CD4-positive, alpha-beta T cell treated with Interleukin-10 for 1 hour (primary cell): ENCODE results near the gene TMEM121.
"Not testable (repeated sequence)": the region's sequence is repeated elsewhere in the genome, so short reads cannot be mapped to it uniquely, and the experiment has no call there.

Experiments
- DNase-seq: peaks from one replicate; pipeline ENCODE4 v3.0.0-alpha.2; 2020

Gene TMEM121

GRCh38 chr14:105528586-105529318, 2.4 kb downstream of the TMEM121 start:
- no peak for DNase-seq

- no peak for DNase-seq
These were observed 2.9 kb downstream of the TMEM121 start for GRCh38 chr14:105529319-105529568.

GRCh38 chr14:105529569-105530284, 3.3 kb downstream of the TMEM121 start:
- peak; percentile 44 for DNase-seq

- no peak for DNase-seq
These were observed 4.1 kb downstream of the TMEM121 start for GRCh38 chr14:105530285-105531087.

- DNase-seq, result no peak
These were observed 4.9 kb downstream of the TMEM121 start for GRCh38 chr14:105531088-105531893.

- no peak for DNase-seq
These were observed 5.7 kb downstream of the TMEM121 start for GRCh38 chr14:105531894-105532623.

- no peak for DNase-seq
These were observed 6.4 kb downstream of the TMEM121 start for GRCh38 chr14:105532735-105533141.

GRCh38 chr14:105533391-105533790, 7.0 kb downstream of the TMEM121 start:
- DNase-seq, result no peak

GRCh38 chr14:105533811-105534498, 7.6 kb downstream of the TMEM121 start:
- no peak for DNase-seq

- DNase-seq, result no peak
These were observed 8.2 kb downstream of the TMEM121 start for GRCh38 chr14:105534586-105534985.

- no peak for DNase-seq
These were observed 9.7 kb downstream of the TMEM121 start for GRCh38 chr14:105536051-105536450.

GRCh38 chr14:105536691-105537579, 10.6 kb downstream of the TMEM121 start:
- no peak for DNase-seq

- peak; percentile 74 for DNase-seq
These were observed 11.4 kb downstream of the TMEM121 start for GRCh38 chr14:105537580-105538474.

- DNase-seq, result no peak
These were observed 12.2 kb downstream of the TMEM121 start for GRCh38 chr14:105538481-105539049.

- DNase-seq, result no peak
These were observed 14.4 kb downstream of the TMEM121 start for GRCh38 chr14:105540811-105541210.

GRCh38 chr14:105541218-105541875, 15.0 kb downstream of the TMEM121 start:
- no peak for DNase-seq

GRCh38 chr14:105545676-105546075, 19.3 kb downstream of the TMEM121 start:
- not testable (repeated sequence) for DNase-seq

- DNase-seq, result not testable (repeated sequence)
These were observed 20.0 kb downstream of the TMEM121 start for GRCh38 chr14:105546410-105546809.
